ENCODE measurements around the gene CREB5.

CREB5 gene

GRCh38 chr7:28571405-28571804 lies 159.1 kb downstream of the CREB5 start:
- H4K20me1 ChIP-seq (ENCODE audit: insufficient read depth), result no peaks in the 10 kb centered on the region
- H3K36me3 ChIP-seq (ENCODE audit: insufficient read depth), result no peaks in the 10 kb centered on the region
- H3K79me2 ChIP-seq (ENCODE audit: insufficient read depth, low read depth), result no peaks in the 10 kb centered on the region
- TF ChIP-seq, protein P1, sequence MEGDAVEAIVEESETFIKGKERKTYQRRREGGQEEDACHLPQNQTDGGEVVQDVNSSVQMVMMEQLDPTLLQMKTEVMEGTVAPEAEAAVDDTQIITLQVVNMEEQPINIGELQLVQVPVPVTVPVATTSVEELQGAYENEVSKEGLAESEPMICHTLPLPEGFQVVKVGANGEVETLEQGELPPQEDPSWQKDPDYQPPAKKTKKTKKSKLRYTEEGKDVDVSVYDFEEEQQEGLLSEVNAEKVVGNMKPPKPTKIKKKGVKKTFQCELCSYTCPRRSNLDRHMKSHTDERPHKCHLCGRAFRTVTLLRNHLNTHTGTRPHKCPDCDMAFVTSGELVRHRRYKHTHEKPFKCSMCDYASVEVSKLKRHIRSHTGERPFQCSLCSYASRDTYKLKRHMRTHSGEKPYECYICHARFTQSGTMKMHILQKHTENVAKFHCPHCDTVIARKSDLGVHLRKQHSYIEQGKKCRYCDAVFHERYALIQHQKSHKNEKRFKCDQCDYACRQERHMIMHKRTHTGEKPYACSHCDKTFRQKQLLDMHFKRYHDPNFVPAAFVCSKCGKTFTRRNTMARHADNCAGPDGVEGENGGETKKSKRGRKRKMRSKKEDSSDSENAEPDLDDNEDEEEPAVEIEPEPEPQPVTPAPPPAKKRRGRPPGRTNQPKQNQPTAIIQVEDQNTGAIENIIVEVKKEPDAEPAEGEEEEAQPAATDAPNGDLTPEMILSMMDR (conservative IDR thresholded peaks at IDR 0.05; ENCODE audit: low read depth, low read length), result no peak
- H3K4me2 ChIP-seq, result no peak overlapping the region
- no peak overlapping the region for H3K27ac ChIP-seq
- no peak overlapping the region for H2AFZ ChIP-seq (ENCODE audit: low read depth)
- peaks cover 15% of the 10 kb centered on the region; the same call in 1 of the 2 replicates for H3K27me3 ChIP-seq (ENCODE audit: insufficient read depth, low read depth)
- peaks cover 34% of the 10 kb centered on the region for H3K4me1 ChIP-seq (ENCODE audit: low read depth, poor library complexity, severe bottlenecking)
- no peak overlapping the region for H3K9ac ChIP-seq
- H3K4me3 ChIP-seq (IDR thresholded peaks at IDR 0.05; ENCODE audit: insufficient read depth, low read depth, low read length), result no peak overlapping the region

DNA sequence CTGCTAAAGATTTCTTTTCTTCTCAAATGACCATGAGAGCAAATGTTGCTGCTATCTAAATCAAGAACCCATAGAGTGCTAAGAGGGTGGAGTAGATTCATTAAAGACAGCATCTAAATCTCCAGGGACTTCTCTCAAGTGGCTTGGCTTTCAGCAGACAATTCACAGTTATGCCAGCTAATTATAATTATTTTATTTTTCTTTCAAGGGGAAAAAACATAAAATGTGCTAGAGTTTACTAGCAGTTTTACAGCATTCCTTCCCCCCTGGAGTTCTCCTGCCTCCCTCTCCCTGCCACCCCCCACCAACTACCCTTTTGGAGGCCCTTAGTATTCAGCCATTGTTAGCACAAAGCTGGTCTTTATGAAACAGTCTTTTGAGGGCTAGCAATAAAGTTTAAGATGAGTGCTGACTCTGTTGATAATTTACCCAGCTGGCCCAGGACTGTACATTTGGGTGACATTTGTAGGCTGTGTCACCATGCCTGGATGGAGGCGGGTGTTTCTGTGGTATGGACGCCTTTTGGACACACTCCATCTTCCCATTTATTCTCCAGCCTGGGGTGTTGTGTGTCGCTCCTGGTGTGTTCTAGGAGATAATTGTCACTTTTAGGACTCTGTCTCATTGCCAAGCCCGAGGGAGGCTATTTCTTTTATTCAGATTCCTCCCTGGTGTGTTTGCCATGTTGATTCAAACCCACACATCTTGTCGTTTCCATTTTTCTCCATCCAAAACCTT lies 160.2 kb downstream of the CREB5 start:
- Histone ChIP-seq H3K4me1 (ENCODE audit: low read depth, poor library complexity, severe bottlenecking) (peaks cover 34% of the 10 kb centered on the region), H2AFZ (ENCODE audit: low read depth) (no peak overlapping the region), H3K27ac (peak overlapping the region; percentile 71; the same call in 1 of the 2 replicates), H3K9ac (no peak overlapping the region), H3K4me3 (IDR thresholded peaks at IDR 0.05; ENCODE audit: insufficient read depth, low read depth, low read length) (no peak overlapping the region), H3K4me2 (peak overlapping the region; percentile 85; the same call in 1 of the 2 replicates), H3K27me3 (ENCODE audit: insufficient read depth, low read depth) (peaks cover 15% of the 10 kb centered on the region; the same call in 1 of the 2 replicates), H3K36me3 (ENCODE audit: insufficient read depth) (no peaks in the 10 kb centered on the region), H4K20me1 (ENCODE audit: insufficient read depth) (no peaks in the 10 kb centered on the region), H3K79me2 (ENCODE audit: insufficient read depth, low read depth) (no peaks in the 10 kb centered on the region)
- TF ChIP-seq, protein P1 (conservative IDR thresholded peaks at IDR 0.05; ENCODE audit: low read depth, low read length), result no peak

- TF ChIP-seq, protein P1 (conservative IDR thresholded peaks at IDR 0.05; ENCODE audit: low read depth, low read length), result no peak
- Histone ChIP-seq H3K4me1 (ENCODE audit: low read depth, poor library complexity, severe bottlenecking) (peaks cover 34% of the 10 kb centered on the region), H3K27me3 (ENCODE audit: insufficient read depth, low read depth) (peaks cover 15% of the 10 kb centered on the region; the same call in 1 of the 2 replicates), H4K20me1 (ENCODE audit: insufficient read depth) (no peaks in the 10 kb centered on the region), H2AFZ (ENCODE audit: low read depth) (no peak overlapping the region), H3K9ac (peak overlapping the region; percentile 13; the same call in 1 of the 2 replicates), H3K4me3 (IDR thresholded peaks at IDR 0.05; ENCODE audit: insufficient read depth, low read depth, low read length) (no peak overlapping the region), H3K27ac (peak overlapping the region; percentile 71), H3K4me2 (peak overlapping the region; percentile 85), H3K36me3 (ENCODE audit: insufficient read depth) (no peaks in the 10 kb centered on the region), H3K79me2 (ENCODE audit: insufficient read depth, low read depth) (no peaks in the 10 kb centered on the region)
These were observed 160.8 kb downstream of the CREB5 start for GRCh38 chr7:28573059-28573553.

DNA sequence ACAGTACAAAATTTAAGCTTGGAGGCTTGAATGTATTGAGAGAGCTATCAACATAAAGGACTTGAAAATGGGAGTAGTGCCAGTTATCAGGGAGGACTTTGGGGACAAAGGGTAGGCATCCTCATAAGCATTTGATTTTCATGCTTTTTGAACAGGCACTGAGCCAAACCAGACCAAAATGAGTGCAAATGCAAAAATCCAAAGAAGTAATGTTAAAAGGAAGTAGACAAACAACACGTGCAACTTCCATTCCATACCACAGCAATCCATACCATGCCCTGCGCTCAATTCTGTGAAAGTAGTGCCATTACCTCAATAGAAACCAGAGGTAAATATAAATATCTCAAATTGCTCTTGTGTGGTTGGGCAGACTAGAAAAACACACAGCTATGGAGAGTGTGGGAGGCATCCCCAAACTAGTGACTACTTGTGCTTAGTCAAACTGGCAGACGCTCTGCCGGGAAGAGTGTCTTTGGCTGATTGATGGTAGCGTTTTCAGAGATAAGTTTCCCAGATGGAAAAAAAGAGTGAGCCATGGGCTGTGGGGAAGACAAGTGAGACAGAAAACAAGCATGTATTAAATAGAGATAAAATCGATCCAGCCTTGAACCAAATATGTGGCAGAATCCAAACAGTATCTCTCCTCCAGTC lies 161.5 kb downstream of the CREB5 start:
- no peaks in the 10 kb centered on the region for H3K79me2 ChIP-seq (ENCODE audit: insufficient read depth, low read depth)
- no peaks in the 10 kb centered on the region for H4K20me1 ChIP-seq (ENCODE audit: insufficient read depth)
- TF ChIP-seq, protein P1 (conservative IDR thresholded peaks at IDR 0.05; ENCODE audit: low read depth, low read length), result no peak
- peak overlapping the region; percentile 85 for H3K4me2 ChIP-seq
- H3K36me3 ChIP-seq (ENCODE audit: insufficient read depth), result no peaks in the 10 kb centered on the region
- H3K9ac ChIP-seq, result peak overlapping the region; percentile 13; the same call in 1 of the 2 replicates
- H3K27ac ChIP-seq, result peak overlapping the region; percentile 71
- peaks cover 15% of the 10 kb centered on the region; the same call in 1 of the 2 replicates for H3K27me3 ChIP-seq (ENCODE audit: insufficient read depth, low read depth)
- no peak overlapping the region for H3K4me3 ChIP-seq (IDR thresholded peaks at IDR 0.05; ENCODE audit: insufficient read depth, low read depth, low read length)
- H2AFZ ChIP-seq (ENCODE audit: low read depth), result 0 out of 2 replicates have a peak overlapping the region, but pooled peaks have one; percentile 5
- H3K4me1 ChIP-seq (ENCODE audit: low read depth, poor library complexity, severe bottlenecking), result peaks cover 34% of the 10 kb centered on the region
